Fibroblast of villous mesenchyme (primary cell): ENCODE measurements around the gene LAG3. TPM values are rescaled to one million over a fixed set of nuclear protein-coding genes. Genes with fewer than 3 reads are reported as not detected.

ENCODE experiments used
- DNase-seq: peaks from one replicate; pipeline ENCODE4 v3.0.0-alpha.2; 2010; ENCODE audit warnings: low read depth
- H3K4me3 ChIP-seq: 2 replicates; pipeline ENCODE4 v1.5.1; 2011; ENCODE audit warnings: low read depth, mild to moderate bottlenecking, low read length
- CTCF ChIP-seq: IDR thresholded peaks from 2 replicates; pipeline ENCODE4 v1.5.1; 2012; ENCODE audit warnings: low read depth, mild to moderate bottlenecking, low read length; ENCODE audit not compliant: insufficient read depth
- total RNA-seq: library from RNA; depleted of rRNA; stranded (reverse); fragments of >200 nt; gene quantifications from 2 replicates; pipeline ENCODE4 v1.2.3, GENCODE V29; 2012

Gene LAG3
- total RNA-seq, 1 donor = 0.43 TPM

- TF ChIP-seq CTCF = no peak
- peak; percentile 99 for DNase-seq
- H3K4me3 ChIP-seq = peak within 1 kb of the TSS; percentile 94
Observed at GRCh38 chr12:6752921-6753771, 19.2 kb upstream of the LAG3 start, which contains the start of gene MLF2. Gene MLF2 (minus strand): TSS chr12:6753141. CDS start chr12:6752334, 807 bp downstream.

GRCh38 chr12:6753772-6754356 lies 18.5 kb upstream of the LAG3 start:
- no peak overlapping the region for H3K4me3 ChIP-seq
- peak; percentile 95 for TF ChIP-seq CTCF
- no peak for DNase-seq

- no peak for DNase-seq
- TF ChIP-seq CTCF = no peak
- no peak overlapping the region for H3K4me3 ChIP-seq
Observed at GRCh38 chr12:6754411-6754810, 17.9 kb upstream of the LAG3 start.

GRCh38 chr12:6757028-6757690 lies 15.2 kb upstream of the LAG3 start:
- no peak for TF ChIP-seq CTCF
- H3K4me3 ChIP-seq = no peak overlapping the region
- no peak for DNase-seq

- TF ChIP-seq CTCF = no peak
- no peak for DNase-seq
- H3K4me3 ChIP-seq = no peak overlapping the region
Observed at GRCh38 chr12:6758506-6759095, 13.7 kb upstream of the LAG3 start.

- no peak overlapping the region for H3K4me3 ChIP-seq
Observed at GRCh38 chr12:6759741-6760140, 12.6 kb upstream of the LAG3 start.

More at GRCh38 chr12:6759741-6760140, 12.6 kb upstream of the LAG3 start:
- no peak for DNase-seq
- no peak for TF ChIP-seq CTCF
